ENCODE results near the gene ZDHHC9. TPM values are rescaled to one million over a fixed set of nuclear protein-coding genes. Genes with fewer than 3 reads are reported as not detected.

ZDHHC9 gene
- polyA plus RNA-seq, 1 experiment = 47.5 TPM

- CTCF ChIA-PET = interaction anchor here (1.6 kb wide), 1 partner anchor 8 kb away, joined by 4 read pairs; no protein-coding TSS in a partner anchor
- Histone ChIP-seq H3K36me3 (ENCODE audit: control insufficient read depth, insufficient read depth, low read length) (no peaks in the 10 kb centered on the region), H3K4me3 (ENCODE audit: low read depth, low read length) (no peak overlapping the region), H3K27me3 (ENCODE audit: control insufficient read depth, insufficient read depth, low read length) (no peaks in the 10 kb centered on the region)
- DNase-seq (ENCODE audit: low read depth) = no peak
- TF ChIP-seq CTCF (IDR thresholded peaks at IDR 0.05; ENCODE audit: insufficient read depth, low read depth, low read length) = no peak
- POLR2A ChIA-PET = no interaction called here
These were observed 75.5 kb downstream of the ZDHHC9 start for GRCh38 chrX:129768186-129768585.

- H3K4me3 ChIP-seq (ENCODE audit: low read depth, low read length) = no peak overlapping the region
These were observed 80.0 kb downstream of the ZDHHC9 start for GRCh38 chrX:129763666-129764065.

GRCh38 chrX:129762448-129762847 lies 81.2 kb downstream of the ZDHHC9 start:
- no peak for TF ChIP-seq CTCF (IDR thresholded peaks at IDR 0.05; ENCODE audit: insufficient read depth, low read depth, low read length)
- Histone ChIP-seq H3K36me3 (ENCODE audit: control insufficient read depth, insufficient read depth, low read length) (no peaks in the 10 kb centered on the region), H3K4me3 (ENCODE audit: low read depth, low read length) (no peak overlapping the region), H3K27me3 (ENCODE audit: control insufficient read depth, insufficient read depth, low read length) (no peaks in the 10 kb centered on the region)
- no peak for DNase-seq (ENCODE audit: low read depth)
- CTCF ChIA-PET = no interaction called here
- POLR2A ChIA-PET = no interaction called here

More at GRCh38 chrX:129763666-129764065, 80.0 kb downstream of the ZDHHC9 start:
- POLR2A ChIA-PET = no interaction called here
- CTCF ChIA-PET = no interaction called here
- Histone ChIP-seq H3K36me3 (ENCODE audit: control insufficient read depth, insufficient read depth, low read length) (no peaks in the 10 kb centered on the region), H3K27me3 (ENCODE audit: control insufficient read depth, insufficient read depth, low read length) (no peaks in the 10 kb centered on the region)
- no peak for DNase-seq (ENCODE audit: low read depth)
- no peak for TF ChIP-seq CTCF (IDR thresholded peaks at IDR 0.05; ENCODE audit: insufficient read depth, low read depth, low read length)

GRCh38 chrX:129761596-129761995 lies 82.1 kb downstream of the ZDHHC9 start:
- H3K36me3 ChIP-seq (ENCODE audit: control insufficient read depth, insufficient read depth, low read length) = no peaks in the 10 kb centered on the region
- no peaks in the 10 kb centered on the region for H3K27me3 ChIP-seq (ENCODE audit: control insufficient read depth, insufficient read depth, low read length)
- no peak for DNase-seq (ENCODE audit: low read depth)
- POLR2A ChIA-PET = no interaction called here
- CTCF ChIA-PET = no interaction called here
- H3K4me3 ChIP-seq (ENCODE audit: low read depth, low read length) = no peak overlapping the region
- TF ChIP-seq CTCF (IDR thresholded peaks at IDR 0.05; ENCODE audit: insufficient read depth, low read depth, low read length) = no peak

- ChIA-PET CTCF (no interaction called here), POLR2A (no interaction called here)
- DNase-seq (ENCODE audit: low read depth) = no peak
- Histone ChIP-seq H3K36me3 (ENCODE audit: control insufficient read depth, insufficient read depth, low read length) (no peaks in the 10 kb centered on the region), H3K4me3 (ENCODE audit: low read depth, low read length) (no peak overlapping the region), H3K27me3 (ENCODE audit: control insufficient read depth, insufficient read depth, low read length) (no peaks in the 10 kb centered on the region)
- TF ChIP-seq CTCF (IDR thresholded peaks at IDR 0.05; ENCODE audit: insufficient read depth, low read depth, low read length) = no peak
These were observed 82.7 kb downstream of the ZDHHC9 start for GRCh38 chrX:129760981-129761380.
